HL-60 (cell line): ENCODE results near the gene EGFR.

ENCODE experiments used
- DNase-seq, 2 experiments: peaks; one replicate each; pipeline ENCODE4 v3.0.0-alpha.2; 2010 to 2020; ENCODE audit warnings: low read depth in 1 of 2, low spot score in 1 of 2
- H3K27ac ChIP-seq: fragments of 250-450 bp; sonication (Bioruptor Pico); replicated peaks from 2 replicates; pipeline ENCODE4 v1.5.1; 2020; ENCODE audit warnings: mild to moderate bottlenecking, moderate library complexity
- H3K27me3 ChIP-seq: fragments of 250-450 bp; sonication (Bioruptor Pico); 2 replicates; pipeline ENCODE4 v1.5.1; 2021; ENCODE audit warnings: mild to moderate bottlenecking, moderate library complexity; ENCODE audit not compliant: insufficient read depth, poor library complexity, severe bottlenecking
- H3K4me3 ChIP-seq: replicated peaks from 2 replicates; pipeline ENCODE4 v1.5.1; 2011; ENCODE audit warnings: mild to moderate bottlenecking, control low read depth, low read length; ENCODE audit not compliant: insufficient read depth
- GABPA ChIP-seq: IDR thresholded peaks from 2 replicates; pipeline ENCODE4 v1.6.1; 2012; ENCODE audit warnings: low read depth
- POLR2AphosphoS5 ChIP-seq: IDR thresholded peaks from 2 replicates; pipeline ENCODE4 v1.6.1; 2012; ENCODE audit warnings: low read depth
- REST ChIP-seq: IDR thresholded peaks from 2 replicates; pipeline ENCODE4 v1.6.1; 2012; ENCODE audit warnings: low read depth; ENCODE audit not compliant: insufficient replicate concordance
- SPI1 ChIP-seq: IDR thresholded peaks from 2 replicates; pipeline ENCODE4 v1.6.1; 2012; ENCODE audit warnings: low read depth, mild to moderate bottlenecking, borderline replicate concordance
- TF ChIP-seq, protein P1 (sequence below): IDR thresholded peaks from one replicate; pipeline ENCODE4 v1.5.1; 2011; ENCODE audit warnings: low read length, control low read depth, inconsistent platforms; ENCODE audit not compliant: insufficient read depth

Gene EGFR

DNA sequence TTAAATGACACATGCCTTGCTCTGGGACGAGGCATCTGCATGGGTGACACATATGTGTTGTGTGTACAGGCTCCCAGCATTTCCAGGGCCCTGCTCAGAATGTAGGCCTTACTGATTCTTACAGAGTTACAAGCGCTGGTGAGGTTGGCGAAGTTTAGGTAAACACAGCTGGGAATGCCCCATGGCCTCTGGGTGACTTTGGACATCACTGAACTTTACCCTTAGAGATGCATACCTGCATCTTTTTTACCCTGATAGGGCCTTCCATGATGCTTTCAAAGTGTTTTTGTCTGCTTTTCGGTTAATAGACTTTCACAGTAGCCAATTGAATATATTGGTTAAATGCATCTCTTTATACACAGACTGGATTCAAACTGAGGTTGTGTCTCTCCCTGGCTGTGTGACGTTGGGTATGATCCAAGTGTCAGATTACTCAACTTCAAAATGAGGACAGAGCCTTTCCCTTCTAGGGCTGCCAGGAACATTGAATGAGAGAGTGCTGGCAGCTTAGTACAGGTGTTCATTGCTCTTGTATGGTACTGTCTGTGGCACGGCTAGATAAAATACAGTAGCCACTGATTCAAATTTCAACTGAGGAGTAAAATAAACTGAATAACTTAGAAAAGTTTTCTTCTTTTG is 29.5 kb downstream of the EGFR start:
- H3K27me3 ChIP-seq = no peaks in the 10 kb centered on the region
- H3K27ac ChIP-seq = no peak overlapping the region
- H3K4me3 ChIP-seq = no peak overlapping the region

GRCh38 chr7:55050281-55050680 is 31.5 kb downstream of the EGFR start:
- Histone ChIP-seq H3K27ac (no peak overlapping the region), H3K4me3 (no peak overlapping the region), H3K27me3 (no peaks in the 10 kb centered on the region)
- TF ChIP-seq REST = no peak
- no peak for TF ChIP-seq GABPA
- TF ChIP-seq POLR2AphosphoS5 = no peak
- TF ChIP-seq SPI1 = no peak
- TF ChIP-seq, protein P1, sequence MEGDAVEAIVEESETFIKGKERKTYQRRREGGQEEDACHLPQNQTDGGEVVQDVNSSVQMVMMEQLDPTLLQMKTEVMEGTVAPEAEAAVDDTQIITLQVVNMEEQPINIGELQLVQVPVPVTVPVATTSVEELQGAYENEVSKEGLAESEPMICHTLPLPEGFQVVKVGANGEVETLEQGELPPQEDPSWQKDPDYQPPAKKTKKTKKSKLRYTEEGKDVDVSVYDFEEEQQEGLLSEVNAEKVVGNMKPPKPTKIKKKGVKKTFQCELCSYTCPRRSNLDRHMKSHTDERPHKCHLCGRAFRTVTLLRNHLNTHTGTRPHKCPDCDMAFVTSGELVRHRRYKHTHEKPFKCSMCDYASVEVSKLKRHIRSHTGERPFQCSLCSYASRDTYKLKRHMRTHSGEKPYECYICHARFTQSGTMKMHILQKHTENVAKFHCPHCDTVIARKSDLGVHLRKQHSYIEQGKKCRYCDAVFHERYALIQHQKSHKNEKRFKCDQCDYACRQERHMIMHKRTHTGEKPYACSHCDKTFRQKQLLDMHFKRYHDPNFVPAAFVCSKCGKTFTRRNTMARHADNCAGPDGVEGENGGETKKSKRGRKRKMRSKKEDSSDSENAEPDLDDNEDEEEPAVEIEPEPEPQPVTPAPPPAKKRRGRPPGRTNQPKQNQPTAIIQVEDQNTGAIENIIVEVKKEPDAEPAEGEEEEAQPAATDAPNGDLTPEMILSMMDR = no peak
- no peak for DNase-seq

More for the DNA sequence above, 29.5 kb downstream of the EGFR start:
- TF ChIP-seq, protein P1 = no peak
- TF ChIP-seq SPI1 (no peak), REST (no peak), POLR2AphosphoS5 (no peak), GABPA (no peak)
- DNase-seq = no peak

DNA sequence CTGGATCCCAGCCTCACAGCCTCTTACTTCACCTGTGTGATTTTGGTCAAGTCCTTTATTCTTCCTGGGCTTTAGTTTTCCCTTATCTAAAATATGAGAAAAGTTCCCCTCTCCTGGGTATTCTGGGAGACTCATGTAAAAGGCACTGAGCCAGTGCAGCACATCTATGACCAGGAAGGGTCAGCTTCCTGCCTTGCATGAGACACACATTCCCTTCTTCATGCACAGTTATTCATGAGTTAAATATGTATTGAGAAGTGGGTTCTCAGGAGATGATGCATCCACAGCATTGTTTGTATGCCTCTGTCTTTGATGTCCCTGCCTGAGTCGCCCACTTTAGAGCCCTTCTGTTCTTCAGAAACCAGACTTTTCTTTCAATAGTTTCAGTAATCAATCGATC is 33.3 kb downstream of the EGFR start:
- no peak overlapping the region for H3K4me3 ChIP-seq
- no peak for TF ChIP-seq SPI1
- no peak for TF ChIP-seq GABPA
- TF ChIP-seq REST = no peak
- TF ChIP-seq, protein P1 = no peak
- no peak for TF ChIP-seq POLR2AphosphoS5
- no peak for DNase-seq
- no peak overlapping the region for H3K27ac ChIP-seq
- no peaks in the 10 kb centered on the region for H3K27me3 ChIP-seq
